H1 (cell line): ENCODE measurements around the gene ALDH1B1.

ENCODE experiments used
- CTCF ChIP-seq, 3 experiments: IDR thresholded peaks; 1 replicate in 2 of 3; 2 replicates in 1 of 3; pipeline versions ENCODE4 v1.5.1 to v1.6.1; 2011; ENCODE audit warnings: low read length in 3 of 3, mild to moderate bottlenecking in 3 of 3, inconsistent platforms in 2 of 3, low read depth in 1 of 3, moderate library complexity in 1 of 3; ENCODE audit not compliant: insufficient read depth in 1 of 3; ENCODE audit errors: control extremely low read depth in 1 of 3
- E2F6 ChIP-seq: IDR thresholded peaks from 2 replicates; pipeline ENCODE4 v1.6.1; 2012; ENCODE audit warnings: inconsistent platforms
- EGR1 ChIP-seq: IDR thresholded peaks from 2 replicates; pipeline ENCODE4 v1.6.1; 2011; ENCODE audit warnings: low read depth, low read length, borderline replicate concordance
- HDAC2 ChIP-seq, 2 experiments: fragments of 300-600 bp in 1 of 2; sonication (generic) in 1 of 2; IDR thresholded peaks; 2 replicates each; pipeline ENCODE4 v1.6.1; 2011 to 2012; ENCODE audit warnings: low read depth in 2 of 2, low read length in 2 of 2, mild to moderate bottlenecking in 2 of 2, moderate library complexity in 2 of 2, borderline replicate concordance in 1 of 2, inconsistent platforms in 1 of 2
- MAFK ChIP-seq: IDR thresholded peaks from 2 replicates; pipeline ENCODE4 v1.6.1; 2012; ENCODE audit warnings: low read depth, mild to moderate bottlenecking, improper control_type of control experiment, low read length
- SP2 ChIP-seq: IDR thresholded peaks from 2 replicates; pipeline ENCODE4 v1.6.1; 2012; ENCODE audit warnings: mild to moderate bottlenecking, low read length, inconsistent platforms
- TAF1 ChIP-seq: IDR thresholded peaks from 2 replicates; pipeline ENCODE4 v1.6.1; 2011; ENCODE audit warnings: mild to moderate bottlenecking, low read depth, low read length
- TEAD4 ChIP-seq: IDR thresholded peaks from 2 replicates; pipeline ENCODE4 v1.6.1; 2012; ENCODE audit warnings: low read depth, low read length, inconsistent platforms, mixed read lengths
- USF2 ChIP-seq: IDR thresholded peaks from 2 replicates; pipeline ENCODE4 v1.6.1; 2011; ENCODE audit warnings: low read length, improper control_type of control experiment

- no peak for TF ChIP-seq SP2
- TF ChIP-seq EGR1 = no peak
- TF ChIP-seq HDAC2 (IDR thresholded peaks at IDR 0.05; ENCODE audit: borderline replicate concordance in 1 of 2, low read depth in 2 of 2, low read length in 2 of 2) = no peak
- TF ChIP-seq TEAD4 = no peak
- TF ChIP-seq TAF1 = no peak
- TF ChIP-seq MAFK = no peak
- TF ChIP-seq CTCF (IDR thresholded peaks at IDR 0.05; ENCODE audit: control extremely low read depth in 1 of 3, insufficient read depth in 1 of 3, low read depth in 1 of 3, low read length in 3 of 3) = no peak
- no peak for TF ChIP-seq USF2
- TF ChIP-seq E2F6 = no peak
Observed at GRCh38 chr9:38443597-38443996, 51.1 kb downstream of the ALDH1B1 start.
